Measurements from ENCODE around the gene TTC24.
"Not testable (repeated sequence)": the region's sequence is repeated elsewhere in the genome, so short reads cannot be mapped to it uniquely, and the experiment has no call there.

Gene TTC24

DNA sequence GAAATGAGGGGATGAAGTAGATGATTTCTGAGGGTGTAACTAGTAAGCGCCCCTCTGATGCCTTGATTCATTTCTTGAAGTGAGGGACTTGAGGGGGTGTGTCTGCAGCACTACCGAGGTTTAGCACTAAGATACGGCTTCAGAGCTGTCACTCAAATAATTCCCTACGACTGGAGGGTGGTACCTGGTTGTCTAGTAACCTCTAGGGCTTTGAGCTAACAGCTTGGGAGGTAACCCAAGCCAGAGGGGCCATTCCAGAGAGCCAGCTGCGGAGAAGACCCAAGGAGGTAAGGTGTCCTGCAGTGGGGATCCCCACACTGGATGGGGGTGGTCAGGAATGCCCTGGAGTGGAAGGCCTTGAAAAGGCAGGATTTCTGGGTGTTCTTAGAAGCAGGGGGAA lies at the start of gene TTC24:
TTC24 (plus strand) TSS at position 252 of the 400 bp plus-strand sequence. CDS start 1,642 bp downstream, outside the sequence.
- no peak for DNase-seq (ENCODE audit: low spot score)

DNA sequence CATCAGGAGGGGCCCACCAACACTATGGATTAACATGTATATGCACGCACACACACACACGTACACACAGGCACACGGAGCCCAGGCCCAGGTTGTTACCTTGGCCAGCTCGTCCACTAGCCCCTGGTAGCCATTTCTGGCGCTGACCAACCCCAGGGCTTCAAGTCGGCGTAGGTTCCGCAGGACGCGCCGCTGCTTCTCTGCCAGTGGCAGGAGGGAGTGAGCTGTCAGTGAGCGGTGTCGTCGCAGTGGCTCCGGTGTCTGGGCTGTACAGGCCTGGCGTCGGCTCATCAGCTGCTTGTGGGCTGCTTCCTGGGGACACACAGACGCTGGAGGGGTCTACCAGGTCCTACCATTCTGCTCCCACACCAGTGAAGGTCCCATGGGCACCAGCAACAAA lies 49.5 kb upstream of the TTC24 start:
- no peak for DNase-seq (ENCODE audit: low spot score)

GRCh38 chr1:156532374-156532773 lies 47.1 kb upstream of the TTC24 start:
- DNase-seq (ENCODE audit: low spot score): no peak

GRCh38 chr1:156533568-156534220 lies 45.8 kb upstream of the TTC24 start:
- DNase-seq (ENCODE audit: low spot score): no peak

GRCh38 chr1:156534424-156535060 lies 45.0 kb upstream of the TTC24 start:
- DNase-seq (ENCODE audit: low spot score): no peak

GRCh38 chr1:156537027-156537426 lies 42.5 kb upstream of the TTC24 start:
- DNase-seq (ENCODE audit: low spot score): no peak

DNA sequence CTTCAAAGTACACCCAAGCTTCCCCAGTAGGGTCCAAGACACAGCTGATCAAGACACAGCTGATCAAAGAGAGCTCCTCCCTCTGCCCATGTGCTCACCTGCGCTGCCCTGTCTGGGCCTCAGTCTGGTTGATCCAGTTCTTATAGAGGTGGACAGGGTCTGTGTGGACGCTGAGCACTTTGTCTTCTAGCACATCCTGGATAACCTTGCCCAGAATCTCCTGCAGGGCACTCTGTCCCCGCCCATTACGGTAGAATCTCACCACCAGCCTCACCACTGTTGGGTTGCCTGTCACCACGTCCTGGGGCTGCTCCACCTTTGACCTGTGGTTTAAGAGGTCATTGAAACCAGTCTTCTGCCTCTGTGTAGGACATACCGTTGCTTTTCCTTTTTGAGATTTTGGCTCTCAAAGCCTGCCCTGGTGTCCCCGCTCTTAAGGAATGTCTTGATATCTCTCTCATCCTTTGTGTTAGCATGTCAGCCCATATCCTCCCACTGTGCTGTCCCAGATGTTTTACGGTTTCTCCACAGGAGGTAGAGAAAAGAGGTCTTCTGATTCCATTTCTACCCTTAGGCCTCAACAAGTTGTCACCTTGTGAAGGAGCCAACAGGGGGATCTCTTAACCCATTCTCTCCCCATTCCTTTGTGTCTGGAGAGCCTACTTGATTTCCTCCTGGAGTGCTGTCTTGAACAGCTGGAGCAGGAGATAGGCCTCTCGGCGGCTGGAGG lies 40.6 kb upstream of the TTC24 start:
- DNase-seq (ENCODE audit: low spot score): no peak

DNA sequence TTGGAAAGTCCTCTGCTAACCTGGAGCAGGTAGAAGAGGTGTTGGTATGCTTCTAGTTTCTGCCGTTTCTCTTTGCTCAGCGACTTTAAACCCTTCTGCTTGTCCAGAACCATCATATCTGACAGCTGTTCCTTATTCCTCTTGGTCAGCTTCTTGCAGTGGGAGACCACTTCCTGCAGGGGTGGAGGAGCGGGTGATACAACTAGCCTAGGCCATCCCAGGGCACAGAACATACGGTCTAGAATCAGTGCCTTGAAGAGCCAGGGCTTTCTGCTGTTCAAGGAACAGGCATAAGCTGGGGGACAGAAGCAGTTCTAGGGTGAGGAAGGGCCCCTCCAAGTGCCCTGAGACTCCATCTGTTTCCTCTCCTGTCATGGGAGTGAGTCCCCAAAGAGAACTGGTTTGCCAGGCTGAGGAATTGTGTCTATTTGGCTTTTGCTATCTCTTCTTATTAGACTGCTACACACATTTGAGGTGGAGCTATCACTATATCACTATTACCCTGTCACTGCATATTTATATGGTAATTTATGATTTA lies 39.6 kb upstream of the TTC24 start:
- no peak for DNase-seq (ENCODE audit: low spot score)

GRCh38 chr1:156540955-156541354 lies 38.6 kb upstream of the TTC24 start:
- DNase-seq (ENCODE audit: low spot score): no peak

DNA sequence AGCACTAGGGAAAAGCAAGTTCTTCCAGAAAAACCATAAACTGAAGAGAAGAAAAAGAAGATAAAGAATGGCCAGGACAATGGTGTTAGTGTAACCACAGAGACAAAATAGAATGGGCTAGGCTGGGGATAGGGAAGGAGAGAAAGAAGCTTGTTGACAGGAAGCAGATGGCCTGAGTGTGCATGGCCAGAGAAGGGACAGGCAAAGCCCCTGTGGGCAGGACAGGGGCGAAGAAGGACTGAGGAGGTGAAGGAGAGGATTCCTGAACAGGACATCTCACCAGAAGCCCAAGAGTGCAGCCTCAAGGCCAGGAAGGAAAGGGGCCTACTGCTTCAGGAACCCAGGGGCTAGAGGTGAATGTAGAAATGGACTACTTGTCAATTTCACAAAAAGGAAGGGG lies 36.5 kb upstream of the TTC24 start:
- no peak for DNase-seq (ENCODE audit: low spot score)

GRCh38 chr1:156544592-156545102 lies 34.9 kb upstream of the TTC24 start:
- no peak for DNase-seq (ENCODE audit: low spot score)

DNA sequence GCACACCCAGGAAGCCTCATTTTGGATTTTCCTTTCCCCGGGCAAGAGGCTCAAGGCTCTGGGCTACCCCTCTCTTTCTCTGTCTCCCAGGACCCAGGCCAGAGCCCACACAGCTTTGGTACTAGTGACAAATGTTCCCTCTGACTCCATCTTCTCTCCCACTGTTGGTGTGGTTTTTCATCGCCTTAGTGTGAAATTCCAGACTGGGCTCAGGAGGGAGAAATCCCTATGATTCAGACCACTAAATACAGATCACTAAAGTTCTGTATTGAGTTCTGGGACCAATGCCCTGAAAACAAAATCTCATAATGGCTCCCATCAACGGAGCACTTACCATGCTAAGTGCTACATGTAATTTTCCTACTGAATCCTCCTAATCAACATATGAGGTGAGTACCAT lies 33.3 kb upstream of the TTC24 start:
- no peak for DNase-seq (ENCODE audit: low spot score)

GRCh38 chr1:156547434-156547833 lies 32.1 kb upstream of the TTC24 start:
- no peak for DNase-seq (ENCODE audit: low spot score)

- no peak for DNase-seq (ENCODE audit: low spot score)
Observed at GRCh38 chr1:156547982-156548381, 31.5 kb upstream of the TTC24 start.

GRCh38 chr1:156549390-156549789 lies 30.1 kb upstream of the TTC24 start:
- no peak for DNase-seq (ENCODE audit: low spot score)

- no peak for DNase-seq (ENCODE audit: low spot score)
Observed at GRCh38 chr1:156549831-156550230, 29.7 kb upstream of the TTC24 start.

DNA sequence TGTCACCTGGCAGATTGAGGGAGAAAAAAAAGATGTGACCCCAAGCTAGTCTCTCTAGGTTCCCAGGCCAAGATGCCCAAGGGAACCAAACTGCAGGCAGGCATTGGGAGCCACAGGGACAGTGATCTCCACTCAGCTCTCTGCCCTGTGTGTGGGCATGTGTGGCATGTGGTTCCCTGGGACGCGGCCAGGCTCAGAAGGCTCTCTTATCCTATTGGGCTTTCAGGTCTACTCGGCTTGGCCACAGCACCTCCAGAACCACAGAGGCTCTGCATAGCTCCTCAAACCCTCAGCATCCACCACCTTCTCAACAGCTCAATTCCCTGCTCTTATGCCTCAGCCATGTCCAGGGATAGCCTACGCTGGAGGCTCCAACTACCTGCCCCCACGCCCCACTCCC lies 29.2 kb upstream of the TTC24 start:
- DNase-seq (ENCODE audit: low spot score): no peak

- no peak for DNase-seq (ENCODE audit: low spot score)
Observed at GRCh38 chr1:156551066-156551643, 28.4 kb upstream of the TTC24 start.

DNA sequence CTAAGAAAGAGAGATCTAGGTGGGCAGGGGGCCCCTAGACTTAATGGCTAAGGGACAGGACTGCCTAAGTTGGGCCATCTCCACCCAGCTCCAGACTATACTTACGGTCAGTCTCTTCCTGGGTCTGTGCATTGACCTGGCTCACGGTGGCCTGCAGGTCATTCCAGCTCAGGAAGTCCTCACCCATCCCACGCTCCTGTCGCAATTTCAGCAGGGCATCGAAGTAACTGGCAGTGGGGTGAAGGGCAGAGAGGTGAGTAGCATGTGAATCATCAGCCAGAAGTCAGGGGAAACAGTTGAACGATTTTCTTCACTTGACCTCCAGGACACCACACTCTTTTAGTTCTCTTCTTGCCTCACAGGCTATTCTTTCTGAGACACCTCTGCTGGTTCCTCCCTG lies 27.7 kb upstream of the TTC24 start:
- DNase-seq (ENCODE audit: low spot score): no peak

DNA sequence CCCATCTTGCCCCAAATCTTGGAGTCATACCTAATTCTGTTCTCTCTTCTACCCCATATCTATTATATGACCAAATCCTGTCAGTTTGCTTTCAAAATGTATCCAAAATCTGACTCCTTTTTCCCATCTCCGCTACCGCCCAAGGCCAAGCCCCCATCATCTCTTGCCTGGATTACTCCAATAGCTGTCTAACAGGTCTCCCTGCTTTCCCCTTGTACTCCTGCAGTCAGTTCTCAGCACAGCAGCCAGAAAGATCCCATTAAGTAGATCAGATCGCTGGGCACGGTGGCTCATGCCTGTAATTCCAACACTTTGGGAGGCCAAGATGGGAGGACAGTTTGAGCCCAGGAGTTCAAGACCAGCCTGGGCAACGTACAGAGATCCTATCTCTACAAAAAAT lies 27.0 kb upstream of the TTC24 start:
- no peak for DNase-seq (ENCODE audit: low spot score)

- DNase-seq (ENCODE audit: low spot score): not testable (repeated sequence)
Observed at GRCh38 chr1:156552937-156553336, 26.6 kb upstream of the TTC24 start.

DNA sequence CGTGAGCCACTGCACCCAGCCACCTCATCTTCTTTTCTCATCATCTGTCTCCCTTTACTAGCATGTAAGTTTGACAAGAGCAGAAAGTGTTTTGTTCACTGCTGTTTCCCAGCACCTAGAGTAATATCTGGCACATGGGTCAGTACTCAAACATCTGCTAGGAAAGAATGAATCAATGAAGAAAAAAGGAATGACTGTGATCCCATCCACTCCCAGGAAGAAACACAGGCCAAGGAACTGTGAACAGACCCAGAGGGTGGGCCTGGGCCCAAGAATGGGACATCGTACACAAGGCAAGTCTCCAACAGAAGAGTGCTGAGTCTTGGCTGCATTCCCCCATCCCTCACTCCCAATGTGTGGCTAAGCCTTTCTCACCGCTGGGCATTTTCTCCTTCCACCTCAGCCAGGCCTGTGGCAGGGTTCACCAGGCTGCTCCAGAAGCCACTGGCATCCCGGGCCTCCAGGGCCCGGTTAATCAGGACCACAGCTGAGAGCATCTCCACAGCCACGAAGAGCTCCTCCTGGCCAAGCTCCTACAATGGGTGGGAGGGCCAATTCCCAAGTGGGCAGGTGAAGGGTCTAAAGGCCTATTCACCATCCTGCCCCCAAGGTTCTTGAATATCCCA lies 25.6 kb upstream of the TTC24 start:
- DNase-seq (ENCODE audit: low spot score): no peak
